HepG2 (cell line): ENCODE results near the gene DLX4. TPM values are rescaled to one million over a fixed set of nuclear protein-coding genes. Genes with fewer than 3 reads are reported as not detected.

Experiments used
- ATAC-seq: fragments of 200-7000 bp; cut with Tn5 transposase; 3 replicates; pipeline ENCODE4 v1.9.1; 2020; ENCODE audit warnings: mild to moderate bottlenecking, moderate library complexity
- BruUV-seq: library from RNA; stranded (reverse); fragments of 400-500 nt; replicated peaks from 2 replicates; lab custom pipeline; 2021; lab: Mats Ljungman, UMichigan
- CTCF ChIA-PET: fragments of 300-600 bp; formaldehyde crosslinking; extraction: SDS; loops from one replicate; lab custom pipeline; 2021; ENCODE audit warnings: low total read pairs, inconsistent platforms, low intra/inter-chr PET ratio; lab: Yijun Ruan, JAX
- POLR2A ChIA-PET: fragments of 350-600 bp; sonication (Branson Sonifier 250); formaldehyde crosslinking; loops from one replicate; lab custom pipeline; 2020; ENCODE audit warnings: antibody characterized with exemption, inconsistent platforms; lab: Yijun Ruan, JAX
- DNase-seq: peaks from one replicate; pipeline ENCODE4 v3.0.0-alpha.2; 2015; ENCODE audit warnings: low spot score
- FAIRE-seq: peaks from 3 replicates; lab custom pipeline; 2011; peaks lifted over from hg19 to GRCh38; lab: Jason Lieb, UNC
- H2AFZ ChIP-seq: one replicate; pipeline ENCODE4 v1.6.1; 2011; ENCODE audit warnings: low read length, inconsistent platforms
- H3K27ac ChIP-seq: fragments of 300-600 bp; 3 replicates; pipeline ENCODE4 v1.8.0; 2011; ENCODE audit warnings: mixed run types, mild to moderate bottlenecking, mixed read lengths, low read length, inconsistent platforms; ENCODE audit not compliant: insufficient read depth; ENCODE audit errors: extremely low read length
- H3K27me3 ChIP-seq, 2 experiments: fragments of 200-600 bp in 1 of 2; 2 replicates in 1 of 2; 3 replicates in 1 of 2; pipeline versions ENCODE4 v1.6.0 to v1.8.0; 2011; ENCODE audit warnings: low read length in 2 of 2, mild to moderate bottlenecking in 2 of 2, moderate library complexity in 2 of 2, inconsistent platforms in 1 of 2; ENCODE audit not compliant: insufficient read depth in 2 of 2, control insufficient read depth in 1 of 2
- H3K36me3 ChIP-seq, 2 experiments: fragments of 200-600 bp in 1 of 2; replicated peaks in 1 of 2; 2 replicates in 1 of 2; 3 replicates in 1 of 2; pipeline versions ENCODE4 v1.5.1 to v1.8.0; 2011; ENCODE audit warnings: low read length in 2 of 2, inconsistent platforms in 1 of 2; ENCODE audit not compliant: insufficient read depth in 2 of 2, control insufficient read depth in 1 of 2
- H3K4me1 ChIP-seq: 2 replicates; pipeline ENCODE4 v1.5.1; 2012; ENCODE audit warnings: low read length, inconsistent platforms; ENCODE audit not compliant: insufficient read depth
- H3K4me2 ChIP-seq: 2 replicates; pipeline ENCODE4 v1.6.0; 2011; ENCODE audit warnings: low read depth, low read length, inconsistent platforms
- H3K4me3 ChIP-seq, 3 experiments: fragments of 200-600 bp in 1 of 3; sonication (generic), shearing (Covaris generic) in 1 of 3; replicated peaks in 1 of 3; 2 replicates each; pipeline ENCODE4 v1.5.1; 2011 to 2016; ENCODE audit warnings: low read length in 3 of 3, inconsistent platforms in 2 of 3, low read depth in 2 of 3, mild to moderate bottlenecking in 2 of 3, control low read depth in 1 of 3, mixed read lengths in 1 of 3; ENCODE audit not compliant: insufficient read depth in 1 of 3
- H3K79me2 ChIP-seq: one replicate; pipeline ENCODE4 v1.6.1; 2011; ENCODE audit warnings: low read length, inconsistent platforms; ENCODE audit not compliant: insufficient read depth
- H3K9ac ChIP-seq: 2 replicates; pipeline ENCODE4 v1.6.0; 2011; ENCODE audit warnings: mild to moderate bottlenecking, low read depth, low read length, inconsistent platforms; ENCODE audit not compliant: insufficient read depth
- H3K9me3 ChIP-seq: 2 replicates; pipeline ENCODE4 v1.5.1; 2012; ENCODE audit warnings: mild to moderate bottlenecking, low read length
- H4K20me1 ChIP-seq: 2 replicates; pipeline ENCODE4 v1.6.0; 2011; ENCODE audit warnings: inconsistent platforms, mild to moderate bottlenecking, low read length, moderate library complexity; ENCODE audit not compliant: insufficient read depth
- ARNT2 ChIP-seq: sonication (generic); formaldehyde crosslinking; IDR thresholded peaks from 2 replicates; pipeline ENCODE4 v1.8.0; 2022; ENCODE audit warnings: mild to moderate bottlenecking, low read depth, missing genetic modification reagents, moderate library complexity
- CAMTA2 ChIP-seq: sonication (generic); formaldehyde crosslinking; IDR thresholded peaks from 2 replicates; pipeline ENCODE4 v1.4.0; 2020; ENCODE audit warnings: mild to moderate bottlenecking, missing genetic modification reagents, borderline replicate concordance
- FOXK2 ChIP-seq: fragments of 450-650 bp; IDR thresholded peaks from 2 replicates; pipeline ENCODE4 v1.6.1; 2016
- HOXA7 ChIP-seq: sonication (generic); formaldehyde crosslinking; IDR thresholded peaks from 2 replicates; pipeline ENCODE4 v1.8.1; 2022; ENCODE audit warnings: mild to moderate bottlenecking, missing genetic modification reagents, moderate library complexity
- JUND ChIP-seq: sonication (generic); formaldehyde crosslinking; IDR thresholded peaks from 2 replicates; pipeline ENCODE4 v1.8.0; 2022; ENCODE audit warnings: mild to moderate bottlenecking, missing genetic modification reagents
- MYNN ChIP-seq: sonication (generic); formaldehyde crosslinking; IDR thresholded peaks from 2 replicates; pipeline ENCODE4 v1.4.0; 2020; ENCODE audit warnings: mild to moderate bottlenecking, low read depth, missing genetic modification reagents
- PAWR ChIP-seq: sonication (generic); formaldehyde crosslinking; IDR thresholded peaks from 2 replicates; pipeline ENCODE4 v1.4.0; 2020; ENCODE audit warnings: missing genetic modification reagents, mild to moderate bottlenecking, borderline replicate concordance
- SMAD3 ChIP-seq: sonication (generic); formaldehyde crosslinking; IDR thresholded peaks from 2 replicates; pipeline ENCODE4 v1.4.0; 2020; ENCODE audit warnings: missing genetic modification reagents
- SSRP1 ChIP-seq: IDR thresholded peaks from 2 replicates; pipeline ENCODE4 v1.6.1; 2016; ENCODE audit warnings: control low read depth
- ZBTB25 ChIP-seq: IDR thresholded peaks from 2 replicates; pipeline ENCODE4 v1.6.1; 2018; ENCODE audit warnings: missing genetic modification reagents
- ZNF10 ChIP-seq: sonication (generic); formaldehyde crosslinking; IDR thresholded peaks from 2 replicates; pipeline ENCODE4 v1.4.0; 2020; ENCODE audit warnings: mild to moderate bottlenecking, low read depth, missing genetic modification reagents, borderline replicate concordance
- ZNF121 ChIP-seq: sonication (generic); formaldehyde crosslinking; IDR thresholded peaks from 2 replicates; pipeline ENCODE4 v1.5.0; 2020; ENCODE audit warnings: mild to moderate bottlenecking, missing genetic modification reagents
- ZZZ3 ChIP-seq: sonication (generic); formaldehyde crosslinking; IDR thresholded peaks from 2 replicates; pipeline ENCODE4 v1.4.0; 2020; ENCODE audit warnings: missing genetic modification reagents, mild to moderate bottlenecking, borderline replicate concordance
- WGBS: methylation state at CpG from one replicate; pipeline ENCODE4 v1.1.6; 2017; ENCODE audit warnings: low lambda C conversion rate; 5-methylcytosine and 5-hydroxymethylcytosine counted together
- in situ Hi-C: cut with HindIII; loops from 2 replicates; pipeline ENCODE4 v1.10.0; 2017; ENCODE audit warnings: low pct_unique_long_range_greater_than_20kb; ENCODE audit not compliant: extremely low pct_ligation_motif_present
- intact Hi-C: fragments of 100-400 bp; cut with micrococcal nuclease; formaldehyde crosslinking; loops from one replicate; pipeline ENCODE4 v1.10.0; 2022; ENCODE audit not compliant: unreplicated experiment
- polyA plus RNA-seq, 8 experiments: library from polyadenylated mRNA; depleted of rRNA in 3 of 8; stranded (reverse) in 7 of 8; unstranded in 1 of 8; fragments of >200 nt; fragmentation: Illumina TruSeq in 4 of 8; extraction: Trizol in 4 of 8; gene quantifications; 2 replicates each; pipeline versions ENCODE4 v1.2.1 to v1.2.3, GENCODE V29; 2011 to 2016; ENCODE audit warnings: low read depth in 4 of 8, missing spikeins in 1 of 8, mixed read lengths in 1 of 8; ENCODE audit not compliant: insufficient read depth in 1 of 8
- total RNA-seq, 5 experiments: library from RNA; depleted of rRNA; stranded (reverse); fragments of >200 nt; fragmentation: Illumina TruSeq; extraction: Trizol; gene quantifications; 2 replicates each; pipeline ENCODE4 v1.2.3, GENCODE V29; 2016; ENCODE audit warnings: low read depth in 1 of 5
- TF ChIP-seq, protein P1 (sequence below): fragments of 450-650 bp; IDR thresholded peaks from 2 replicates; pipeline ENCODE4 v1.6.1; 2017

DLX4 gene
- total and polyA plus RNA-seq, 2 of the 13 experiments (the other 11 are each of a cell fraction or from before 2014, with no cell fraction given) = 0.55 to 2.3 TPM

DNA sequence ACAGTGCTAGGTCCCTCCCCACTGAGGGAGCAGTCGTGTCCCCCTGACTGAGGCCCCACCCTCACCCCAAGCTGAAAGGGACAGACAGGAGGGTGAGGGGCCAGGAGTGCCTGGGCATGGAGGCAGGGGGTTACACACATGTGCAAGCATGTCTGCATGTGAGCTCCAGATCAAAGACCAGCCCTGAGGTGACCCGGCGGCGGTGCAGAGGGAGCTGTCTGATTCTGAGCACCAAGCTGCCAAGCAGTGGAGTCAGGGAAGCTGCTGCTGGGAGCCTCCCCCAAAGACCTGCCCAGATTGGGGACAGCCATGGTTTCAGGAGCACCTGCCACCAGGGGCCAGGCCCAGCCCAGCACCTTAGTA, 20.5 kb downstream of the DLX4 start:
- ATAC-seq = no peak
- in situ Hi-C loops (no loop called here), intact Hi-C loops (no loop called here)
- FAIRE-seq = no peak
- Histone ChIP-seq H4K20me1 (no peaks in the 10 kb centered on the region), H3K9me3 (no peaks in the 10 kb centered on the region), H3K4me3 (no peak overlapping the region), H3K4me1 (peaks cover 18% of the 10 kb centered on the region), H3K27ac (no peak overlapping the region), H3K27me3 (peaks cover 30 to 75% of the 10 kb centered on the region in 2 experiments), H3K79me2 (no peaks in the 10 kb centered on the region), H2AFZ (no peak overlapping the region), H3K9ac (no peak overlapping the region), H3K4me2 (no peak overlapping the region), H3K36me3 (no peaks in the 10 kb centered on the region)
- POLR2A ChIA-PET = no interaction called here
- WGBS = 40% methylated on average over 3 of the region's 4 CpGs
- DNase-seq = no peak
- CTCF ChIA-PET = no interaction called here
- no peak for TF ChIP-seq SSRP1 (CRISPR knock-in tag)
- TF ChIP-seq CAMTA2 (CRISPR knock-in tag) = no peak
- no peak for TF ChIP-seq HOXA7 (CRISPR knock-in tag)
- no peak for TF ChIP-seq ZZZ3 (CRISPR knock-in tag)
- TF ChIP-seq ARNT2 (CRISPR knock-in tag) = no peak
- no peak for TF ChIP-seq ZNF121 (CRISPR knock-in tag)
- TF ChIP-seq SMAD3 = no peak
- TF ChIP-seq JUND (CRISPR knock-in tag) = no peak
- no peak for TF ChIP-seq ZBTB25 (CRISPR knock-in tag)
- no peak for TF ChIP-seq PAWR
- no peak for TF ChIP-seq FOXK2
- no peak for TF ChIP-seq ZNF10 (CRISPR knock-in tag)
- TF ChIP-seq, protein P1, sequence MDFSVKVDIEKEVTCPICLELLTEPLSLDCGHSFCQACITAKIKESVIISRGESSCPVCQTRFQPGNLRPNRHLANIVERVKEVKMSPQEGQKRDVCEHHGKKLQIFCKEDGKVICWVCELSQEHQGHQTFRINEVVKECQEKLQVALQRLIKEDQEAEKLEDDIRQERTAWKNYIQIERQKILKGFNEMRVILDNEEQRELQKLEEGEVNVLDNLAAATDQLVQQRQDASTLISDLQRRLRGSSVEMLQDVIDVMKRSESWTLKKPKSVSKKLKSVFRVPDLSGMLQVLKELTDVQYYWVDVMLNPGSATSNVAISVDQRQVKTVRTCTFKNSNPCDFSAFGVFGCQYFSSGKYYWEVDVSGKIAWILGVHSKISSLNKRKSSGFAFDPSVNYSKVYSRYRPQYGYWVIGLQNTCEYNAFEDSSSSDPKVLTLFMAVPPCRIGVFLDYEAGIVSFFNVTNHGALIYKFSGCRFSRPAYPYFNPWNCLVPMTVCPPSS = no peak
- TF ChIP-seq MYNN (CRISPR knock-in tag) = no peak
- BruUV-seq = no TSS peak
